DND-41 (cell line): Measurements from ENCODE around the gene DDX5.

Experiments
- CTCF ChIP-seq: IDR thresholded peaks from 2 replicates; pipeline ENCODE4 v1.5.1; 2012; ENCODE audit warnings: borderline replicate concordance, low read length, moderate library complexity, mild to moderate bottlenecking; ENCODE audit not compliant: poor library complexity, severe bottlenecking; ENCODE audit errors: extremely low read depth
- EZH2 ChIP-seq: IDR thresholded peaks from 3 replicates; pipeline ENCODE4 v1.6.1; 2012; ENCODE audit warnings: borderline replicate concordance, low read depth, mild to moderate bottlenecking, moderate library complexity, low read length, inconsistent platforms; ENCODE audit not compliant: severe bottlenecking

GRCh38 chr17:64491034-64491860 lies 14.8 kb downstream of the DDX5 start:
- TF ChIP-seq CTCF (peak; percentile 71), EZH2 (no peak)
